Measurements from ENCODE around the gene WDR73.

WDR73 gene

DNA sequence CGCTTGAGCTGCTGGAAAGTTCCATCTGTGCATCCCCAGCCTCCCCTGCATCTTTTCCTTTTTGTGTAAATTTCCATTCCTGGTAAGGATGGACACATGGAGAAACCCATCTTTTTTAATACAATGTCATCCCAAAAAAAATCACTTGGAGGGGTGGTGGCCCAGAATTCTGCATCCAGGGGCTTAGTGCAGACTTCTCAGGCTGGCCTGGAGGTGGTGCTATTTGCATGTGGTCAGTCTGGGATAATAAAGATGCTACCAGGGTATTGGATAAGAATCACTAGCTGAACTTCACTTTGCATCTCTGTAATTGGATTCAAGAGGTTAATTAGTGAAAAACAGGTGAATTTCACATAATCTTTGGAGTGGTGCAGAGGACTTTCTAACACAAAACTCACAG is 55.1 kb downstream of the WDR73 start:
- Histone ChIP-seq H3K4me3 (ENCODE audit: low read length) (no peak overlapping the region), H3K27me3 (replicated peaks; ENCODE audit: control insufficient read depth, insufficient read depth, low read length) (no peaks in the 10 kb centered on the region), H3K36me3 (ENCODE audit: control insufficient read depth, insufficient read depth, low read length, severe bottlenecking) (peaks cover 2% of the 10 kb centered on the region), H3K4me1 (ENCODE audit: control insufficient read depth, insufficient read depth, low read length) (no peaks in the 10 kb centered on the region), H3K9ac (ENCODE audit: low read length) (no peak overlapping the region), H3K9me3 (ENCODE audit: control insufficient read depth, low read length) (no peaks in the 10 kb centered on the region)
- peak; percentile 77 for DNase-seq (ENCODE audit: low read depth)

DNA sequence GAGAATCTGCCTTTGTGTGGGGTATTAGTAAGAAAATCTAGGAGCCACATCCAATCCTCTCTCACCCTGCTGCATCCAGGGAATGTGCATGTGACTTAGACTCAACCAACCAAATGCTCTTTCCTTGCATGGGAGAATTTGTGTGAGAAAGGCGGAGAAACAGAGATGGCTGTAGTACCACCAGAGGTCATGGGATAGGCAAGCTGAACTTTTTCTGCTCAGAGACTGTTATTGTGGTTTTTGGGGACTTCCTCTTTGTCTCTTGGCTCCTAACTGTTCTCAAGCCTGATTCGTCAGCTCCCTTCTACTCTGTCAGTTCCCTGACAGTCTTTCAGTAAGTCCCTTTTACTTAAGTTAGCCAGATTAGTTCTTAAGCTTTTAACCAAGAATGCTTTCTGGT is 55.8 kb downstream of the WDR73 start:
- no peaks in the 10 kb centered on the region for H3K9me3 ChIP-seq (ENCODE audit: control insufficient read depth, low read length)
- no peak overlapping the region for H3K9ac ChIP-seq (ENCODE audit: low read length)
- DNase-seq (ENCODE audit: low read depth) = no peak
- no peaks in the 10 kb centered on the region for H3K27me3 ChIP-seq (replicated peaks; ENCODE audit: control insufficient read depth, insufficient read depth, low read length)
- H3K36me3 ChIP-seq (ENCODE audit: control insufficient read depth, insufficient read depth, low read length, severe bottlenecking) = no peaks in the 10 kb centered on the region
- no peaks in the 10 kb centered on the region for H3K4me1 ChIP-seq (ENCODE audit: control insufficient read depth, insufficient read depth, low read length)
- H3K4me3 ChIP-seq (ENCODE audit: low read length) = no peak overlapping the region

DNA sequence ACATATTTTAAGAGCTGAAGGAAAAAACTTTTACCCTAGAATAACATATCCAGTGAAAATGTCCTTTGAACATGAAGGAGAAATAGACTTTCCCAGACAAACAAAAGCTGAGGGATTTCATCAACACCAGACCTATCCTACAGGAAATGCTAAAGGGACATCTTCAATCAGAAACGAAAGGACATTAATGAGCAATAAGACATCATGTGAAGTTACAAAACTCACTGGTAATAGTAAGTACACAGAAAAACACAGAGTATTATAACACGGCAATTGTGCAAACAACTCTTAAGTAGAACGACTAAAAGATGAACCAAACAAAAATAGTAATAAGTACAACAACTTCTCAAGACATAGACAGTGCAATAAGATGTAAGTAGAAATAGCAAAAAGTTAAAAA is 56.8 kb downstream of the WDR73 start:
- H3K36me3 ChIP-seq (ENCODE audit: control insufficient read depth, insufficient read depth, low read length, severe bottlenecking) = no peaks in the 10 kb centered on the region
- no peak for DNase-seq (ENCODE audit: low read depth)

DNA sequence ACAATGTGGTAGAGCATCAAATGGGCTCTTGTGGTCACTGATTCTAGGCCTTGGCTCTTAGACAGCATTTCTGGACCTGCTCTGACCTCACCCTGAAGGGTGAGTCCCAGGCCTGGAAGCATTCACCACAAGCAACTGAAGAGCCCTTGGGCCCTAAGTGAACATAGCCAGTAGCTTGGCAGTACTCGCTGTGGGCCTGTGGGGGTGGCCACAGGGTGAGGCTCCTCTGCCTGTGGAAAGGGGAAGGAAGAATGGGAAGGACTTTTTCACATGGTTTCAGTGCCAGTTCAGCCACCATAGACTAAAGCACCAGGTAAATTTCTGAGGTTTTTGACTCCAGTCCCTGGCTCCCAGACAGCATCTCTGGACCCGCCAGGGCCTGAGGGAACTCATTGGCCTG is 58.4 kb downstream of the WDR73 start:
- no peak for DNase-seq (ENCODE audit: low read depth)
- Histone ChIP-seq H3K36me3 (ENCODE audit: control insufficient read depth, insufficient read depth, low read length, severe bottlenecking) (no peaks in the 10 kb centered on the region), H3K4me3 (ENCODE audit: low read length) (no peak overlapping the region), H3K9me3 (ENCODE audit: control insufficient read depth, low read length) (no peaks in the 10 kb centered on the region), H3K27me3 (replicated peaks; ENCODE audit: control insufficient read depth, insufficient read depth, low read length) (no peaks in the 10 kb centered on the region), H3K9ac (ENCODE audit: low read length) (no peak overlapping the region), H3K4me1 (ENCODE audit: control insufficient read depth, insufficient read depth, low read length) (no peaks in the 10 kb centered on the region)

More for the DNA sequence above, 56.8 kb downstream of the WDR73 start:
- Histone ChIP-seq H3K4me3 (ENCODE audit: low read length) (no peak overlapping the region), H3K27me3 (replicated peaks; ENCODE audit: control insufficient read depth, insufficient read depth, low read length) (no peaks in the 10 kb centered on the region), H3K4me1 (ENCODE audit: control insufficient read depth, insufficient read depth, low read length) (no peaks in the 10 kb centered on the region), H3K9me3 (ENCODE audit: control insufficient read depth, low read length) (no peaks in the 10 kb centered on the region), H3K9ac (ENCODE audit: low read length) (no peak overlapping the region)

DNA sequence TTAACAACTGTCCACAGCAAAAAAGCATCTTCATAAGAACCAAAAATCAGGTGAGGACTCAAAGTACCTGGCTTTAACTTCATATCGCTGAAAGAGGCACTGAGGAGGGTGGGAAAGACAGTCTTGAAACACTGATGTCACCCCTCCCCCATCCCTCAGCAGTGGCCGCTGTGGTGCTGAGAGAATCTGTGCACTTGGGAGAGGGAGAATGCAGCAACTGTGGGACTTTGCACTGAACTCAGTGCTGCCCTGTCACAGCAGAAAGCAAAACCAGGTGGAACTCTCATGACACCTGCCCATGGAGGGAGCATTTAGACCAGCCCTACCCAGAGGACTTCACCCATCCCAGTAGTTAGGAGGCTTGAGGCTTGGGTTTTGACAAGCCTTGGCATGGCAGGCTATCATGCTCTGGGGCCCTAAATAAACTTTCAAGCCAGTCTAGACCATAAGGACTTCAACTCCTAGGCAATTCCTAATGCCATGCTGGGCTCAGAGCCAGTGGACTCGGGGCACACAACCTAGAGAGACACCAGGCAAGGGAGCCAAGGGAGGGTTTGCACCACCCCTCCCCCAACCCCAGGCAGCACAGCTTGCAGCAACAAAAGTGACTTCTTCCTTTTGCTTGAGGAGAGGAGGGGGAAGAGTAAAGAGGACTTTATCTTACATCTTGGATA is 59.3 kb downstream of the WDR73 start:
- Histone ChIP-seq H3K4me3 (ENCODE audit: low read length) (no peak overlapping the region), H3K9me3 (ENCODE audit: control insufficient read depth, low read length) (no peaks in the 10 kb centered on the region), H3K9ac (ENCODE audit: low read length) (no peak overlapping the region), H3K36me3 (ENCODE audit: control insufficient read depth, insufficient read depth, low read length, severe bottlenecking) (no peaks in the 10 kb centered on the region), H3K27me3 (replicated peaks; ENCODE audit: control insufficient read depth, insufficient read depth, low read length) (no peaks in the 10 kb centered on the region), H3K4me1 (ENCODE audit: control insufficient read depth, insufficient read depth, low read length) (no peaks in the 10 kb centered on the region)
- DNase-seq (ENCODE audit: low read depth) = no peak

DNA sequence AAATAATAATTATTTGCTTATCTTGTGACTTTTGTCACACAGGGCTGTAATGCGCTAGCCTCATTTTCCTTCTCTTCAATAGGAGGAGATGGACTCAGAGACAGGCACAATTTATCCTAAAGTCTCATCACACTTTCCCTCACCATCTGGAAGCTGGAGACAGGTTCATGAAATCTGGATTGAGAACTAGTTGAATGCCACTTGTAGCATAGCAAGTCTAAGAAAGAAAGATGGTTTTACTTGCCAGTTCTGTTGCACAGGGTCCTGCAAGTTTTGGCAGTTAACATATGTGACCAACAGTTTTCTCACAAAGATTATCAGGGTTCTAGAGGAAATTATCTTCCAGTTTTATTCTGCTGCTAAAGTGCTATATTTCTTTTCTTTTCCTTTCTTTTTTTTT is 62.3 kb downstream of the WDR73 start:
- Histone ChIP-seq H3K4me3 (ENCODE audit: low read length) (no peak overlapping the region), H3K27me3 (replicated peaks; ENCODE audit: control insufficient read depth, insufficient read depth, low read length) (no peaks in the 10 kb centered on the region), H3K9ac (ENCODE audit: low read length) (no peak overlapping the region), H3K4me1 (ENCODE audit: control insufficient read depth, insufficient read depth, low read length) (peaks cover 8% of the 10 kb centered on the region), H3K36me3 (ENCODE audit: control insufficient read depth, insufficient read depth, low read length, severe bottlenecking) (no peaks in the 10 kb centered on the region), H3K9me3 (ENCODE audit: control insufficient read depth, low read length) (no peaks in the 10 kb centered on the region)
- DNase-seq (ENCODE audit: low read depth) = no peak

DNA sequence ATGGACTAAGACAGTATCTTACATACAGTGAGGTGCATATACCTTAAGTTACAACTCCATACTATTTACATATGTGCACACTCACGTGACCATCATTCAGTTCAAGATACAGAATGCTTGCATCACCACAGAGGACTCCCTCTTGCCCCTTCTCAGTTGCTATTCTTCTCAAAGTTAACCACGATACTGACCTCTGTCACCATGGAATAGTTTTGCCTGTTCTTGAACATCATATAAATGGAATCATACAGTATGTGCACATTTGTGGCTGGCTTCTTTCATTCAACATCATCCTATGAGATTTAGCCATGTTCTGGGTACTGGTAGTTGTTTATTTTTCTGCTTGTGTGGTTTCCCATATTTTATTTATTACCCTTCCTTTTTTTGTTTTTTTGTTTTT is 63.7 kb downstream of the WDR73 start:
- DNase-seq (ENCODE audit: low read depth) = no peak
- Histone ChIP-seq H3K27me3 (replicated peaks; ENCODE audit: control insufficient read depth, insufficient read depth, low read length) (no peaks in the 10 kb centered on the region), H3K36me3 (ENCODE audit: control insufficient read depth, insufficient read depth, low read length, severe bottlenecking) (no peaks in the 10 kb centered on the region), H3K4me3 (ENCODE audit: low read length) (no peak overlapping the region), H3K9me3 (ENCODE audit: control insufficient read depth, low read length) (no peaks in the 10 kb centered on the region), H3K9ac (ENCODE audit: low read length) (no peak overlapping the region), H3K4me1 (ENCODE audit: control insufficient read depth, insufficient read depth, low read length) (peaks cover 15% of the 10 kb centered on the region)
